Measurements from ENCODE around the gene TCF12. TPM values are rescaled to one million over a fixed set of nuclear protein-coding genes. Genes with fewer than 3 reads are reported as not detected.

The TCF12 gene
- total RNA-seq, 1 experiment from 2014 or later = 102 TPM

DNA sequence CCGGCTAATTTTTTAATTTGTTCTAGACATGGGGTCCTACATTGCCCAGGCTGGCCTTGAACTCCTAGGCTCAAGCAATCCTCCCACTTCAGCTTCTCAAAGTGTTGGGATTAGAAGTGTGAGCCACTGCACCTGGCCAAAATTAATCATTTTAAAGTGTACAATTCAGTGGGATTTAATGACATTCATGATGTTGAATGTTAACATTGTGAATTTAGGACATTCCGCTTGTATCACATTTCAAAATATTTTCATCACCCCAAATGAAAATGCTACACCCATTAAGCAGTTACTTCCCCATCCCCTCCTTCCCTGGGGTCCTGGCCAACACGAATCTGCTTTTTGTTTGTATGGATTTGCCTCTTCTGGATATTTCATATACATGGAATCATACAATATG is 395.8 kb downstream of the TCF12 start:
- no peak for DNase-seq (ENCODE audit: low read depth, low spot score)
- CTCF ChIA-PET = no interaction called here

DNA sequence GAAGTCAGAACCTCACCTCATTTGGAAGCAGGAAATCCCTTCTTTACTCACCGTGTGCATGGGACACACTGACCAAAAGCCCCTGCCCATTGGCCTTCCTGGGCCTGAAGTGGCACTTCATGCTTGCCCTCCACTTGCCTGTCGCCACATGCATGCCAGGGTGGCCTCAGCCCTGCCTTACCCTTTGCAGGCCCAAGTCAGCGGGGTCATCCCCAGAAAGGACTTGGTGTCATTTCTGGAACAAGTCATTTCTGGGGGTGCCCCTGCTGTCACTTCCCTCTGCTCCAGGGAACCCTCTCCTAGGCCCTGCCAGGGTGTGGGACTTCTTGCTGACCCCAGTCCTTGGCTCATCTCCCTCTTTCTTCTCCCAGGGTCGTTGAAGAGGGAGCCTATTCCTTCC is 398.0 kb downstream of the TCF12 start:
- no peak overlapping the region for H3K27ac ChIP-seq (ENCODE audit: low read length)
- in situ Hi-C loops (cut with HindIII; ENCODE audit: low pct_unique_long_range_greater_than_20kb, low sequenced_read_pairs) (no loop called here), intact Hi-C loops (cut with micrococcal nuclease; ENCODE audit: unreplicated experiment) (no loop called here)
- no peaks in the 10 kb centered on the region for H3K9me3 ChIP-seq (ENCODE audit: control insufficient read depth, insufficient read depth, low read depth, low read length)
- no peaks in the 10 kb centered on the region for H3K4me1 ChIP-seq (ENCODE audit: control insufficient read depth, insufficient read depth, low read length)
- H3K36me3 ChIP-seq (ENCODE audit: control insufficient read depth, insufficient read depth, low read length) = no peaks in the 10 kb centered on the region
- DNase-seq (ENCODE audit: low read depth, low spot score) = no peak
- POLR2A ChIA-PET = no interaction called here
- no peaks in the 10 kb centered on the region for H3K27me3 ChIP-seq (ENCODE audit: control insufficient read depth, insufficient read depth, low read length)
- CTCF ChIA-PET = no interaction called here
- no peak overlapping the region for H3K4me3 ChIP-seq (ENCODE audit: low read depth in 2 of 2, low read length in 2 of 2)
- no peak for ATAC-seq
- TF ChIP-seq, protein P1, sequence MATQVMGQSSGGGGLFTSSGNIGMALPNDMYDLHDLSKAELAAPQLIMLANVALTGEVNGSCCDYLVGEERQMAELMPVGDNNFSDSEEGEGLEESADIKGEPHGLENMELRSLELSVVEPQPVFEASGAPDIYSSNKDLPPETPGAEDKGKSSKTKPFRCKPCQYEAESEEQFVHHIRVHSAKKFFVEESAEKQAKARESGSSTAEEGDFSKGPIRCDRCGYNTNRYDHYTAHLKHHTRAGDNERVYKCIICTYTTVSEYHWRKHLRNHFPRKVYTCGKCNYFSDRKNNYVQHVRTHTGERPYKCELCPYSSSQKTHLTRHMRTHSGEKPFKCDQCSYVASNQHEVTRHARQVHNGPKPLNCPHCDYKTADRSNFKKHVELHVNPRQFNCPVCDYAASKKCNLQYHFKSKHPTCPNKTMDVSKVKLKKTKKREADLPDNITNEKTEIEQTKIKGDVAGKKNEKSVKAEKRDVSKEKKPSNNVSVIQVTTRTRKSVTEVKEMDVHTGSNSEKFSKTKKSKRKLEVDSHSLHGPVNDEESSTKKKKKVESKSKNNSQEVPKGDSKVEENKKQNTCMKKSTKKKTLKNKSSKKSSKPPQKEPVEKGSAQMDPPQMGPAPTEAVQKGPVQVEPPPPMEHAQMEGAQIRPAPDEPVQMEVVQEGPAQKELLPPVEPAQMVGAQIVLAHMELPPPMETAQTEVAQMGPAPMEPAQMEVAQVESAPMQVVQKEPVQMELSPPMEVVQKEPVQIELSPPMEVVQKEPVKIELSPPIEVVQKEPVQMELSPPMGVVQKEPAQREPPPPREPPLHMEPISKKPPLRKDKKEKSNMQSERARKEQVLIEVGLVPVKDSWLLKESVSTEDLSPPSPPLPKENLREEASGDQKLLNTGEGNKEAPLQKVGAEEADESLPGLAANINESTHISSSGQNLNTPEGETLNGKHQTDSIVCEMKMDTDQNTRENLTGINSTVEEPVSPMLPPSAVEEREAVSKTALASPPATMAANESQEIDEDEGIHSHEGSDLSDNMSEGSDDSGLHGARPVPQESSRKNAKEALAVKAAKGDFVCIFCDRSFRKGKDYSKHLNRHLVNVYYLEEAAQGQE (IDR thresholded peaks at IDR 0.05; ENCODE audit: insufficient read depth in 1 of 2, low read depth in 2 of 2, low read length in 1 of 2) = no peak
- TF ChIP-seq TCF7L2 (IDR thresholded peaks at IDR 0.05; ENCODE audit: low read depth, low read length) (no peak), SIN3A (IDR thresholded peaks at IDR 0.05; ENCODE audit: borderline replicate concordance, insufficient read depth, low read depth, low read length) (no peak), CTCF (IDR thresholded peaks at IDR 0.05) (no peak), POLR2AphosphoS5 (IDR thresholded peaks at IDR 0.05; ENCODE audit: low read depth, low read length) (no peak)
- BruUV-seq (replicated peaks) = no TSS peak

More for the DNA sequence above, 395.8 kb downstream of the TCF12 start:
- no peaks in the 10 kb centered on the region for H3K27me3 ChIP-seq (ENCODE audit: control insufficient read depth, insufficient read depth, low read length)
- TF ChIP-seq CTCF (IDR thresholded peaks at IDR 0.05) (no peak), POLR2AphosphoS5 (IDR thresholded peaks at IDR 0.05; ENCODE audit: low read depth, low read length) (no peak), SIN3A (IDR thresholded peaks at IDR 0.05; ENCODE audit: borderline replicate concordance, insufficient read depth, low read depth, low read length) (no peak), TCF7L2 (IDR thresholded peaks at IDR 0.05; ENCODE audit: low read depth, low read length) (no peak)
- TF ChIP-seq, protein P1 (IDR thresholded peaks at IDR 0.05; ENCODE audit: insufficient read depth in 1 of 2, low read depth in 2 of 2, low read length in 1 of 2) = no peak
- in situ Hi-C loops (cut with HindIII; ENCODE audit: low pct_unique_long_range_greater_than_20kb, low sequenced_read_pairs) = no loop called here
- H3K27ac ChIP-seq (ENCODE audit: low read length) = no peak overlapping the region
- intact Hi-C loops (cut with micrococcal nuclease; ENCODE audit: unreplicated experiment) = no loop called here
- no TSS peak for BruUV-seq (replicated peaks)
- H3K36me3 ChIP-seq (ENCODE audit: control insufficient read depth, insufficient read depth, low read length) = no peaks in the 10 kb centered on the region
- POLR2A ChIA-PET = no interaction called here
- H3K4me1 ChIP-seq (ENCODE audit: control insufficient read depth, insufficient read depth, low read length) = no peaks in the 10 kb centered on the region
- no peak for ATAC-seq
- H3K9me3 ChIP-seq (ENCODE audit: control insufficient read depth, insufficient read depth, low read depth, low read length) = no peaks in the 10 kb centered on the region
- H3K4me3 ChIP-seq (ENCODE audit: low read depth in 2 of 2, low read length in 2 of 2) = no peak overlapping the region
